ENCODE results near the gene CAPN13. TPM values are rescaled to one million over a fixed set of nuclear protein-coding genes. Genes with fewer than 3 reads are reported as not detected.

CAPN13 gene
- total RNA-seq, 1 donor from 2014 or later = not detected

- Mint-ChIP-seq H3K9me3 (no peaks in the 10 kb centered on the region), H3K36me3 (no peaks in the 10 kb centered on the region)
These were observed 25.2 kb downstream of the CAPN13 start for GRCh38 chr2:30781961-30782533.

DNA sequence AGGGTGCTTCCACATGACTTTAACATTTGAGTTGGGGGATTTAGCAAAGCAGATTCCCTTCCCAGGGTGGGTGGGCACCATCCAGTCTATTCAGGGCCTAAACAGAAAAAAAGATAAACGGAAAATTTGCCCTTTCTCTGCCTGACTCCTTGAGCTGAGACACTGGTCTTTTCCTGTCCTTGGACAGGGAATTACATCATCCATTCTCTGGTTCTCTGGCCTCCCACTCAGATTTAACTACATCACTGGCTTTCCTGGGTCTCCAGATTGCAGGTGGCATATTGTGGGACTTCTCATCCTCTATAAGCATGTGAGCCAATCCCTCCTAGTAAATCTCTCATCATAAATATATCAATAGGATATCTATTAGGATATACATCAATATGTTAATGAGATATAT, 25.8 kb downstream of the CAPN13 start:
- Histone ChIP-seq H3K9me3 (ENCODE audit: low read depth) (no peaks in the 10 kb centered on the region), H3F3A (ENCODE audit: low read depth) (no peaks in the 10 kb centered on the region), H3K4me1 (no peaks in the 10 kb centered on the region), H3K36me3 (no peaks in the 10 kb centered on the region), H3K9ac (no peak overlapping the region), H3K27me3 (no peaks in the 10 kb centered on the region), H3K27ac (no peak overlapping the region), H3K79me2 (ENCODE audit: low read depth) (no peaks in the 10 kb centered on the region), H3K4me3 (no peak overlapping the region), H4K20me1 (ENCODE audit: low read depth) (no peaks in the 10 kb centered on the region), H2AFZ (replicated peaks) (no peak overlapping the region), H3K4me2 (no peak overlapping the region)
- Mint-ChIP-seq H3K27ac (no peak overlapping the region), H3K4me1 (no peaks in the 10 kb centered on the region), H3K27me3 (ENCODE audit: insufficient read depth, low read depth) (no peaks in the 10 kb centered on the region), H3K36me3 (no peaks in the 10 kb centered on the region), H3K9me3 (no peaks in the 10 kb centered on the region), H3K4me3 (no peak overlapping the region)
- DNase-seq (ENCODE audit: low spot score) = no peak
- TF ChIP-seq EZH2phosphoT487 (IDR thresholded peaks at IDR 0.05) = no peak
- TF ChIP-seq CTCF (IDR thresholded peaks at IDR 0.05) = no peak
- TF ChIP-seq EZH2 (IDR thresholded peaks at IDR 0.05) = no peak

More at GRCh38 chr2:30781961-30782533, 25.2 kb downstream of the CAPN13 start:
- Histone ChIP-seq H3K4me2 (no peak overlapping the region), H3K4me1 (no peaks in the 10 kb centered on the region), H3K27me3 (no peaks in the 10 kb centered on the region), H3F3A (ENCODE audit: low read depth) (no peaks in the 10 kb centered on the region), H3K4me3 (no peak overlapping the region), H3K36me3 (no peaks in the 10 kb centered on the region), H3K9me3 (ENCODE audit: low read depth) (no peaks in the 10 kb centered on the region), H3K9ac (no peak overlapping the region), H3K79me2 (ENCODE audit: low read depth) (no peaks in the 10 kb centered on the region), H2AFZ (replicated peaks) (no peak overlapping the region), H4K20me1 (ENCODE audit: low read depth) (no peaks in the 10 kb centered on the region), H3K27ac (no peak overlapping the region)
- TF ChIP-seq EZH2 (IDR thresholded peaks at IDR 0.05) (no peak), EZH2phosphoT487 (IDR thresholded peaks at IDR 0.05) (no peak), CTCF (IDR thresholded peaks at IDR 0.05) (no peak)
- Mint-ChIP-seq H3K4me1 (no peaks in the 10 kb centered on the region), H3K27ac (no peak overlapping the region), H3K4me3 (no peak overlapping the region), H3K27me3 (ENCODE audit: insufficient read depth, low read depth) (no peaks in the 10 kb centered on the region)
- DNase-seq (ENCODE audit: low spot score) = no peak

DNA sequence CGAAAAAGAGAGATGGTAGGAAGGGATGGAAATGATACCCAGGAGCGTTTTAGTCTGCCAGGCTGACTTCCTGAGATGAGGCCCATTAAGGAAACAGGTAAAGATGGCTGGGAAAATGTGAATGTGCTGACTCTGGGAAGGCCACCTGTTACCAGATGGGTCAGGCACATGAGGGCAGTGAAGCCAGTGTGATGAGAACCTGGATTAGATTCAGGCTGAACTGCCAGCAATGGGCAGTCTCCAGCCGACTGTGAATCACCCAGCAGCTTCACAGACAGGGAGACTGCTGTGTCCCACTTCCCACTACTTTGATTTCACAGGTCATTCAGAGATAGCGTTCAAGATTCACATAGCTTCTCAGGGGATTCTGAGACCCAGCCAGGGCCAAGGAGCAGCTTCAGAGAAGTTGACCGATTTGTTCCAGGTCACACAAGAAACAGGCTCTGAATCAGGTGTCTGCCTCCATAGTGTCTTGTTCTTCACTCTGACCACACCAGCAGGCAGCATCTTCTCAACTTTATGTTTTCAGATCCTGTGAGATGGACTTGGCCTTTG, 26.4 kb downstream of the CAPN13 start:
- H4K20me1 ChIP-seq (ENCODE audit: low read depth) = no peaks in the 10 kb centered on the region
- H3K9ac ChIP-seq = no peak overlapping the region
- H3K79me2 ChIP-seq (ENCODE audit: low read depth) = no peaks in the 10 kb centered on the region
- no peaks in the 10 kb centered on the region for H3K9me3 ChIP-seq (ENCODE audit: low read depth)
- Mint-ChIP-seq H3K4me1 (peaks cover under 1% of the 10 kb centered on the region), H3K4me3 (no peak overlapping the region), H3K27ac (no peak overlapping the region), H3K9me3 (no peaks in the 10 kb centered on the region), H3K27me3 (ENCODE audit: insufficient read depth, low read depth) (no peaks in the 10 kb centered on the region), H3K36me3 (no peaks in the 10 kb centered on the region)
- no peaks in the 10 kb centered on the region for H3F3A ChIP-seq (ENCODE audit: low read depth)
- TF ChIP-seq EZH2 (IDR thresholded peaks at IDR 0.05) = no peak
- TF ChIP-seq EZH2phosphoT487 (IDR thresholded peaks at IDR 0.05) = no peak
- no peak for TF ChIP-seq CTCF (IDR thresholded peaks at IDR 0.05)
- no peaks in the 10 kb centered on the region for H3K36me3 ChIP-seq
- H2AFZ ChIP-seq (replicated peaks) = no peak overlapping the region
- no peak overlapping the region for H3K4me3 ChIP-seq
- H3K4me1 ChIP-seq = no peaks in the 10 kb centered on the region
- H3K27me3 ChIP-seq = no peaks in the 10 kb centered on the region
- H3K27ac ChIP-seq = no peak overlapping the region
- DNase-seq (ENCODE audit: low spot score) = no peak
- no peak overlapping the region for H3K4me2 ChIP-seq
